GM12878 (cell line): Measurements from ENCODE around the gene SHQ1. TPM values are rescaled to one million over a fixed set of nuclear protein-coding genes. Genes with fewer than 3 reads are reported as not detected.

Experiments used
- ATAC-seq: fragments of 200-7000 bp; cut with Tn5 transposase; 3 replicates; pipeline ENCODE4 v1.9.1; 2020; ENCODE audit warnings: mild to moderate bottlenecking, moderate library complexity
- BruUV-seq: library from RNA; stranded (reverse); fragments of 400-500 nt; replicated peaks from 2 replicates; lab custom pipeline; 2021; lab: Mats Ljungman, UMichigan
- CTCF ChIA-PET: fragments of 300-600 bp; sonication (Branson Sonifier 250); formaldehyde crosslinking; extraction: SDS; loops from one replicate; lab custom pipeline; 2021; ENCODE audit warnings: inconsistent platforms; lab: Yijun Ruan, JAX
- POLR2A ChIA-PET: fragments of 350-600 bp; formaldehyde crosslinking; extraction: SDS; loops from one replicate; lab custom pipeline; 2021; ENCODE audit warnings: inconsistent platforms; lab: Charles Lee
- RAD21 ChIA-PET: fragments of 300-600 bp; sonication (Branson Sonifier 250); formaldehyde crosslinking; loops from one replicate; lab custom pipeline; 2023; ENCODE audit warnings: antibody characterized with exemption; ENCODE audit not compliant: unreplicated experiment; lab: Charles Lee
- SMC1A ChIA-PET: fragments of 300-600 bp; sonication (Branson Sonifier 250); formaldehyde crosslinking; loops from one replicate; lab custom pipeline; 2023; ENCODE audit not compliant: unreplicated experiment, uncharacterized antibody; lab: Charles Lee
- DNase-seq: peaks from one replicate; pipeline ENCODE4 v3.0.0-alpha.2; 2011; ENCODE audit warnings: low read depth, low spot score
- FAIRE-seq: peaks from 3 replicates; lab custom pipeline; 2011; peaks lifted over from hg19 to GRCh38; lab: Jason Lieb, UNC
- H2AFZ ChIP-seq: 2 replicates; pipeline ENCODE4 v1.6.0; 2011; ENCODE audit warnings: low read depth, low read length, control low read depth; ENCODE audit not compliant: control insufficient read depth
- H3K27ac ChIP-seq: 2 replicates; pipeline ENCODE4 v1.5.1; 2011; ENCODE audit warnings: control low read depth; ENCODE audit not compliant: control insufficient read depth, insufficient read depth
- H3K27me3 ChIP-seq, 2 experiments: replicated peaks in 1 of 2; 2 replicates each; pipeline versions ENCODE4 v1.6.0 to v1.6.1; 2011; ENCODE audit warnings: low read length in 1 of 2; ENCODE audit not compliant: control insufficient read depth in 2 of 2, insufficient read depth in 2 of 2
- H3K36me3 ChIP-seq, 2 experiments: 2 replicates each; pipeline ENCODE4 v1.5.1; 2011; ENCODE audit warnings: low read length in 1 of 2; ENCODE audit not compliant: control insufficient read depth in 2 of 2, insufficient read depth in 2 of 2
- H3K4me1 ChIP-seq: 2 replicates; pipeline ENCODE4 v1.6.1; 2011; ENCODE audit warnings: mild to moderate bottlenecking, low read length, moderate library complexity, mixed read lengths; ENCODE audit not compliant: control insufficient read depth, insufficient read depth
- H3K4me2 ChIP-seq: 2 replicates; pipeline ENCODE4 v1.6.0; 2011; ENCODE audit warnings: control low read depth; ENCODE audit not compliant: control insufficient read depth, insufficient read depth
- H3K4me3 ChIP-seq: fragments of 200-600 bp; sonication (generic); 2 replicates; pipeline ENCODE4 v1.5.1; 2016
- H3K79me2 ChIP-seq: 2 replicates; pipeline ENCODE4 v1.6.0; 2011; ENCODE audit warnings: low read length; ENCODE audit not compliant: control insufficient read depth, insufficient read depth
- H3K9ac ChIP-seq: 2 replicates; pipeline ENCODE4 v1.8.0; 2011; ENCODE audit warnings: low read length, control low read depth, mixed read lengths; ENCODE audit not compliant: control insufficient read depth, insufficient read depth
- H3K9me3 ChIP-seq: replicated peaks from 3 replicates; pipeline ENCODE4 v1.5.1; 2011; ENCODE audit warnings: mild to moderate bottlenecking, low read length; ENCODE audit not compliant: control insufficient read depth, insufficient read depth
- H4K20me1 ChIP-seq: 2 replicates; pipeline ENCODE4 v1.6.0; 2011; ENCODE audit not compliant: control insufficient read depth, insufficient read depth
- ATF7 ChIP-seq: fragments of 450-650 bp; IDR thresholded peaks from 2 replicates; pipeline ENCODE4 v1.6.1; 2016; ENCODE audit warnings: low read depth, mild to moderate bottlenecking
- CBFB ChIP-seq: IDR thresholded peaks from 2 replicates; pipeline ENCODE4 v1.6.1; 2016; ENCODE audit warnings: antibody characterized with exemption, low read depth
- CHD2 ChIP-seq: IDR thresholded peaks from 2 replicates; pipeline ENCODE4 v1.6.1; 2011; ENCODE audit warnings: low read depth, low read length, improper control_type of control experiment, borderline replicate concordance
- E2F4 ChIP-seq: IDR thresholded peaks from 2 replicates; pipeline ENCODE4 v1.6.1; 2012; ENCODE audit warnings: low read depth, low read length, improper control_type of control experiment
- EED ChIP-seq: sonication (generic); IDR thresholded peaks from 2 replicates; pipeline ENCODE4 v1.6.1; 2016; ENCODE audit warnings: antibody characterized with exemption, low read depth
- FOXM1 ChIP-seq: IDR thresholded peaks from 2 replicates; pipeline ENCODE4 v1.6.1; 2012; ENCODE audit warnings: low read depth, mild to moderate bottlenecking, inconsistent platforms, low read length, moderate library complexity
- MEF2B ChIP-seq: fragments of 450-650 bp; IDR thresholded peaks from 2 replicates; pipeline ENCODE4 v1.6.1; 2018; ENCODE audit warnings: mild to moderate bottlenecking, moderate library complexity; ENCODE audit not compliant: partially characterized antibody, poor library complexity, severe bottlenecking
- RAD21 ChIP-seq: IDR thresholded peaks from 2 replicates; pipeline ENCODE4 v1.6.1; 2011; ENCODE audit warnings: mild to moderate bottlenecking, low read depth, low read length, moderate library complexity; ENCODE audit not compliant: insufficient read depth
- SKIL ChIP-seq: fragments of 450-650 bp; IDR thresholded peaks from 2 replicates; pipeline ENCODE4 v1.6.1; 2017; ENCODE audit warnings: mild to moderate bottlenecking, low read depth, inconsistent platforms; ENCODE audit not compliant: poor library complexity, severe bottlenecking
- USF2 ChIP-seq: IDR thresholded peaks from 2 replicates; pipeline ENCODE4 v1.6.1; 2011; ENCODE audit warnings: low read depth, low read length, improper control_type of control experiment, borderline replicate concordance
- WGBS: methylation state at CpG from one replicate; pipeline ENCODE4 v1.1.6; 2016; ENCODE audit warnings: low lambda C conversion rate; ENCODE audit not compliant: insufficient replicate concordance, insufficient coverage; ENCODE audit errors: missing lambda C conversion rate; 5-methylcytosine and 5-hydroxymethylcytosine counted together
- in situ Hi-C: fragments of 300-500 bp; cut with MboI; formaldehyde crosslinking; loops from 9 replicates; pipeline ENCODE4 v1.14.3; 2018; ENCODE audit warnings: mixed read lengths
- intact Hi-C: fragments of 100-400 bp; cut with micrococcal nuclease; formaldehyde crosslinking; loops from one replicate; pipeline ENCODE4 v1.14.2; 2022; ENCODE audit not compliant: unreplicated experiment
- polyA plus RNA-seq, 11 experiments: library from polyadenylated mRNA; depleted of rRNA in 4 of 11; unstranded in 6 of 11; stranded (reverse) in 5 of 11; fragments of >200 nt; fragmentation: Nextera tagmentation in 4 of 11; fragmentation: Illumina TruSeq in 1 of 11; extraction: Ambion mirVana in 4 of 11; extraction: Trizol in 1 of 11; gene quantifications; 1 replicate in 1 of 11; 2 replicates in 10 of 11; pipeline versions ENCODE4 v1.2.1 to v1.2.3, GENCODE V29; 2011 to 2016; ENCODE audit warnings: inconsistent platforms in 2 of 11, missing spikeins in 2 of 11, low read depth in 1 of 11
- total RNA-seq, 4 experiments: library from RNA; depleted of rRNA in 3 of 4; stranded (reverse); fragments of >200 nt in 3 of 4; fragmentation: Illumina TruSeq in 1 of 4; extraction: Trizol in 1 of 4; gene quantifications; 2 replicates each; pipeline versions ENCODE4 v1.2.1 to v1.2.3, GENCODE V29; 2013 to 2021

SHQ1 gene
- total and polyA plus RNA-seq, 10 of the 15 experiments (the other 5 are each of a cell fraction or from before 2014, with no cell fraction given) = 12.6 to 51.7 (median 24.5) TPM

- BruUV-seq = no TSS peak
- H3K4me3 ChIP-seq = no peak overlapping the region
- DNase-seq = no peak
- CTCF ChIA-PET = no interaction called here
- TF ChIP-seq USF2 (no peak), CHD2 (no peak), E2F4 (no peak), MEF2B (no peak), ATF7 (no peak), EED (no peak), CBFB (no peak), FOXM1 (no peak), RAD21 (no peak), SKIL (no peak)
- TF ChIP-seq, all 136 proteins: peak for 0
- no peak for FAIRE-seq
- Histone ChIP-seq H3K36me3 (peaks cover 5 to 24% of the 10 kb centered on the region in 2 experiments; a peak in 3 of 4 replicates), H3K27me3 (no peaks in the 10 kb centered on the region), H2AFZ (no peak overlapping the region), H3K9ac (no peak overlapping the region), H3K79me2 (no peaks in the 10 kb centered on the region), H4K20me1 (no peaks in the 10 kb centered on the region), H3K9me3 (no peaks in the 10 kb centered on the region), H3K4me2 (no peak overlapping the region), H3K27ac (no peak overlapping the region), H3K4me1 (peaks cover 2% of the 10 kb centered on the region; the same call in 1 of the 2 replicates)
- ChIA-PET POLR2A (no interaction called here), SMC1A (no interaction called here), RAD21 (no interaction called here)
- intact Hi-C loops (no loop called here), in situ Hi-C loops (no loop called here)
- whole genome bisulfite sequencing = 96% methylated on average over 3 of the region's 3 CpGs
- no peak for ATAC-seq
Measured at GRCh38 chr3:72839057-72839456, 9.2 kb downstream of the SHQ1 start.
